Esophagus muscularis mucosa (tissue), 3 donors: ENCODE measurements around the gene DHDDS.

ENCODE experiments used
- CTCF ChIP-seq, 3 experiments: fragments of 200-600 bp in 2 of 3; fragments of 450-650 bp in 1 of 3; sonication (generic) in 2 of 3; IDR thresholded peaks; one replicate each; pipeline ENCODE4 v1.5.1; 2017 to 2019; ENCODE audit warnings: antibody characterized with exemption in 3 of 3, mild to moderate bottlenecking in 2 of 3, moderate library complexity in 1 of 3
- EP300 ChIP-seq: sonication (generic); formaldehyde crosslinking; IDR thresholded peaks from one replicate; pipeline ENCODE4 v1.6.1; 2017; ENCODE audit warnings: antibody characterized with exemption

GRCh38 chr1:26498894-26499293 is 66.8 kb downstream of the DHDDS start:
- TF ChIP-seq EP300: no peak
- no peak for TF ChIP-seq CTCF (IDR thresholded peaks at IDR 0.05)
